Cardiac septum (tissue), 1 donor: ENCODE data around the gene GPR158. TPM values are rescaled to one million over a fixed set of nuclear protein-coding genes. Genes with fewer than 3 reads are reported as not detected.

ENCODE experiments used
- DNase-seq: peaks from one replicate; pipeline ENCODE4 v3.0.0-alpha.2; 2020; ENCODE audit warnings: low spot score
- intact Hi-C: fragments of 100-400 bp; cut with DNase I; formaldehyde crosslinking; loops from one replicate; pipeline ENCODE4 v1.14.0; 2022
- total RNA-seq: library from RNA; stranded (reverse); fragmentation: NEBNext Ultra II Directional; extraction: Animal tissue kit (Norgen Biotek cat#: 25700); gene quantifications from one replicate; pipeline ENCODE4 v1.2.1, GENCODE V29; 2021
- donor health status: DM: no; HTN: no; CAD: no.

Gene GPR158
- total RNA-seq, 1 donor from 2014 or later, result 0.05 TPM

DNA sequence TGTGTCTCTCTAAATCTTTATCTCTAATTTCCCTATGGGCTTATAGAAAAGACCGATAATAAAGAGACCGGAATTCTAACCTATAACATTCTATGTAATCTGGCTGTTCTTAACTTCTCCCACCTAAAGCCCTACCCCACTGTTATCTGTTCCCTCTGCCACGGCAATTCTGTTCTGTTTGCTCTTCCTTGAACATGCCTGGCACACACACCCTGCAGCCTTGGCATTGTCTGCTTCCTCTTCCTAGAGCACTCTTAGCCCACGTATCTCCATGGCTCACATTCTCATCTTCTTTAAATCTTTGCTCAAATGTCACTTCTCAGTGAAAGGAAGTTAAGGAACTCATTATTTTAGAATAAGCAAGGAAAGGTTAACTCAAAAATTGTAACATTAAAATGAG, 309.2 kb downstream of the GPR158 start:
- no peak for DNase-seq
- intact Hi-C loops, result no loop called here

DNA sequence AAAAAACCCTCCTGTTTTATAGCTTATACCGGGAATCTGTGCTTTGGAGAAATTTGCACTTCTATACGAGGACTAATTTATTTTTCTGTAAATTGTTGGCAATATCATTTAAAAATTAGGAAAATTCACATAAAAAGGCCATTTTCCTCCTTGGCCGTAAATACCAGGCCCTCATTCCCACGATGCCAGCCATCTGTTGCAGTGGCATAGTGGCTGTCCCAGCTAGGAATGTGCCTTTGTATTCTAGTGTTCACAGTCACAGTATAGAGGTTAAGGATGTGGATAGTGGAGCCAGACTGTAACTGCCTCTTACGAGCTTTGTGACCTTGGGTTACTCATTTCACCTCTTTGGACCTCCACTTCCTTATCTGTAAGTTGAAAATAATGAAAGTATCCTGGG, 312.5 kb downstream of the GPR158 start:
- intact Hi-C loops, result no loop called here

GRCh38 chr10:25492040-25492439, 317.2 kb downstream of the GPR158 start:
- intact Hi-C loops, result no loop called here
- DNase-seq, result no peak

More for the DNA sequence above, 312.5 kb downstream of the GPR158 start:
- DNase-seq, result no peak

DNA sequence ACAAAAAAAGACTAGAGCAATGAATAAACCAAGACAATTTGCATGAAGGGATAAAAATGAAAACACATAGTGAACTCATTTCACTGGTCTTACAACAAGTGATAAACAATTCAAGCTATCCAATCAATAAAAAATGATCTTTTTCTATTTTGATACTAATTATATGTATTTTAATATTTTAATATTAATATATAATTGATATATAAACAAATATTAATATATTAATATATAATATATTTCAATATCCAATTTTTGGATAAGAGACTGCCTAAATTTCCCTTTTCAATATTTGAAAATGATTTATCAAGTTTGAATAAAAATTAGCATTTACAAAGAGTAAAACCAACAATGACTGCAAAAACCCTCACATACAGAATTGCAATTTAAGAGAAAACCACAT, 317.9 kb downstream of the GPR158 start:
- no peak for DNase-seq
- intact Hi-C loops, result no loop called here

- no peak for DNase-seq
- intact Hi-C loops, result no loop called here
Observed at GRCh38 chr10:25493122-25493893, 318.5 kb downstream of the GPR158 start.

- intact Hi-C loops, result loop anchor here (5.0 kb wide), 1 partner anchor 55 kb away; no protein-coding TSS in a partner anchor
Observed at GRCh38 chr10:25497246-25497645, 322.4 kb downstream of the GPR158 start.

DNA sequence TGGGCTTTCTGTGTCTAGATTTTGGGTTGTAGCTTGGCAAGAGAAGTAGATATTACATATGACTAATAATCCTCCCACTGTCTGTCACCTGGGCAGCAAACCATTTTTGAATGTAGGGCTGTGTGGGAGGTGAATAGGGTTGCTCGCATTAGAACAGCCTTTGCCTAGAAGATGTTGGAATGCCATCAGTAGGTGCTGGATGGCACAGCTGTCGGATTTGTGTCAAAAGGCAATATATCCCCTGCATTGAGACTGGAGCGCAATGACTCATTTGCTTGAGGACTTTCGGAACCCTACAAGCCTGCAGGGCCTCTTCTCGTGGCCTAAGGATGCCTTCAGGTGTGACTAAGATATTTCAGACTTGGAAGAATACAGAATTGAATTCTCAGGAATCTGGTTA, 323.8 kb downstream of the GPR158 start:
- intact Hi-C loops, result loop anchor here (5.0 kb wide), 1 partner anchor 56 kb away; no protein-coding TSS in a partner anchor
- DNase-seq, result no peak

More at GRCh38 chr10:25497246-25497645, 322.4 kb downstream of the GPR158 start:
- DNase-seq, result no peak

GRCh38 chr10:25501912-25502311, 327.1 kb downstream of the GPR158 start:
- intact Hi-C loops, result no loop called here
- no peak for DNase-seq

DNA sequence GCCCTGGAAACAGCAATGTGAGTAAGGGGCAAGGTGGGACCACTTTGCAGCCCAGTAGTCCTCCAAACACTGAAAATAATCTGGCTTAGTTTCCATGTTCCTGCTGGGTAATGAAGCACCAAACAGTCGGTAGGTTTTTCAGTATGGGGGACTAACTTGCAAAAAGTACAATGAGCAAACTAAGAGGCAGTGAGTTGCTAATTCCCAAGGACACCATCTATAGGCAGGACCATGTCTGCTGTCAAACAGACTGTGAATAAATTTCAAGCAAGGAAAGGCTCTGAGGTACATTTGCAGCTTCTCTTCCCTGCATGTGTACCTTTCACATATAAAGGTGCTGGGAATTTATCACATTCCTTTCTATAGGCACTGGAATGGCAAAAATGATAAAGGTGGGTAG, 327.7 kb downstream of the GPR158 start:
- intact Hi-C loops, result no loop called here
- no peak for DNase-seq

DNA sequence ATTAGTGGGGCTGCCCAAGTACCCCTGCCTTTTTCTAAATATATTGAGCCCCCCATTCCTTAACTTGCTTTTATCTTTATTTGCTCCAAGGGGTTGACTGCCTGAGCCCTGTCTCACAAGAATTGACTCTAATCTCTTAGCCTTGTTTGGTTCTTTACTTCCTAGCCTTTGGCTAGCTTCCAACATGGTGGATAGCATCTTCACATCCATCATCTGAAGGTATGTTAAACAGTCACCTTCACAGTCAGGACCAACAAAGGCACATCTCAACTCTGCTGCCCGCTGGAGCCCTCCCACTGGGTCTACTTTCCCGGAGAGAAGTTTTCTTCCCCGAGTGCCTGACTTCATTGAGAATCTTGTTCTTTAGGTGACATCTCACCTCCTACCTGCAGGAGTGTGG, 329.5 kb downstream of the GPR158 start:
- intact Hi-C loops, result no loop called here
- no peak for DNase-seq

DNA sequence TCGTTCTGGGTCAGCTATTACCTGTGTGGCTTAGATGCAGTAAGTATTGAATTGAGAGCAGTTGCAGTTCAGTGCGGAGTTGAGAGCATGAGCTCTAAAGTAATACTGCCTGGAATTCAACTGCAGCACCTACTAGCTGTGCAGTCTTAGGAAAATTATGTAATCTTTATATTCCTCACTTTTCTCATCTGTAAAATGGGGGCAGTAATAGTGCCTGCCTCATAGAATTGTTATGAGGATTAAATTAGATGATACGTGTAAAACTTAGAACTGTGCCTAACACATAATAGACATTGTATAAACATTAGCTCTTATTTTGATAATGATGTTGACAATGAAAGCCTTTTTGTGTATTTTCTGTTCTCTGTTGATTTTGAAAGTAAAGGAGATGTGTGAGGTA, 330.0 kb downstream of the GPR158 start:
- no peak for DNase-seq

GRCh38 chr10:25505466-25505865, 330.7 kb downstream of the GPR158 start:
- no peak for DNase-seq

More for the DNA sequence above, 330.0 kb downstream of the GPR158 start:
- intact Hi-C loops, result no loop called here

DNA sequence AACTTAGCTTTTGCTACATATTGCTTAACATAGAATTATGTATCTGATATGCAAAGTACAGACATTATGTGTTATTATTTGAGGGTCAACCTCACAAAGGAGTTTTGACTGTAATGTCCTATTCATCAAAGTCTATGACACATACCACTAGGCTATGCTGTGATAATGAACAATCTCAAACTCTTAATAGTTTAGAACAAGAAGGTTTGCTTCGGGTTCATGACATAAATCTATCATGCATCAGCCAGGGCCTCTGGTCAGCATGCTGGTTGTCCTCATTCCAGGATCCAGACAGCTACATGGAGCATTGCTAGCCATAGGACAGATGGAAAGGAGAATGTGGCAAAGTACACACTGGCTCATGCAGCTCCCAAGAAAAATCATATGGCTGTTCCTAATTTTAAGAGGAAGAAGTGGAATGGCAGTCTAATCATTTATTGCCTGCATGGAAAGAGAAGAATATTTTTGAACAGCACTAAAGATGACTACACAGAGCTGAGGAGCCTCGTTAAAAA, 332.1 kb downstream of the GPR158 start:
- intact Hi-C loops, result no loop called here

More at GRCh38 chr10:25505466-25505865, 330.7 kb downstream of the GPR158 start:
- intact Hi-C loops, result no loop called here

DNA sequence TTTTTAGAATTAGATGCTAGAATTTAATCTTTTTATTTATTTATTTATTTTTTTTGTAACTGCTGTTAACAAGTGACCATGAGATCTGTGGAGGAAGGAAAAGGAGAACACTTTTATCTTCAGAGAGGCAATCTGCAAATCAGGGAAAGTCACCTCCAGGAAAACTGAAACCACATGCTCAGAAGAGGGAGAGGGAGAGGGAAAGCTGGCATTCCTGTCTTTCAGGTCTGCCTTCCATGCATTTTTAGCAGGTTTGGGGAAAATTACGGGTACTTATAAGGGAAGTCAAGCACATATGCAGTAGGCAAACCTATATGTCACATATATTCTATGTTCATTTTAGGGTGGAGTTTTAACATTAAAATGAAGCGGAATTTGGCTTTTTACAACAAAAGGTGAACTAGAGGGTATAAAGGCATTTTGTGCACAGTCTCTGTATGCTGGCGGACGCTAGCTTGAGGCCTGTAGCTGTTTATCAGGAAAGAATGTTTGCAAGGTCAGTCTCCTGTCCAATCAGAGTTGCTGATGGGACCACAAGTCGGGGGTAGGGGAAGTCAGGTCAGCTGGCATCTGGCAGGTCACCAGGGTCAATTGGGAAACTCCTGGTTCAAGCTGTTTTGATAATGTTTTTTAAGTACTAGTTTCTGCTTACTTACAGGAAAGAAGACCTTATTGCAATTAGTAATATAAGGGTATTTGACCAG, 333.5 kb downstream of the GPR158 start:
- intact Hi-C loops, result no loop called here
- no peak for DNase-seq

More for the DNA sequence above, 332.1 kb downstream of the GPR158 start:
- no peak for DNase-seq

DNA sequence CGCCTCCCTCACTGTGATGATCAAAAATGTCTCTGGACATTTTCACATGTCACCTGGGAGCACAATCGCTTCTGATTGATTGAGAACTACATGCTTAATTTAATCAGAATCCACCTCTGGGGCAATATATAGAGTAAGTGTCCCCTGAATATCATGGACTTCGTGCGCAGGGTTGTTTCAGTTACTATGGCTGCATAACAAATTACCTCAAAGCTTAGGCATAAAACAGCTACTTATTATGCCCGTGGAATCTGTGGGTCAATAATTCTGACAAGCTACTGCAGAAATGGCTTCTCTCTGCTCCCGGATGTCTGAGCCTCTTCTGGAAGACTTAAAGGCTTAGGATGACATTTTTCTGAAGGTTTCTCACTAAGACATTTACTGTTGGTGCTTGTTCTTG, 334.4 kb downstream of the GPR158 start:
- DNase-seq, result no peak

DNA sequence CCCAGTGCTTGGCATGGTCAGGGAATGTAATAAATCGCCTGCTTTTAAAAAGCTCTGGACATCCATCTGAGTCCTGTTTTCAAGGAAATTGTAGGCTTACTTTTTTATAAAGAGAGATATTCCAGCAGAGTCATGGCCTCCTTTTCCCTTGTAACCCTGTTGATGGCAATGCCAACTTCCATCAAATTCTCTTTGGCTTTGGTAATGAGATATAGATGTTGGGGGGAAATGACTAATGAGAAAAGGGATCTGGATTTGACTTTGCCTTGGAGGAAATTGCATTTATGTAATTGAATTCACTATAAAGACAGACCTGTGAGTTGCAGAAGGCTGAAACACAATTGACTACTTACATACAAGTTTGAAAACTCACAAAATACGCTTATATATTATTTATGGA, 347.5 kb downstream of the GPR158 start:
- DNase-seq, result no peak
- intact Hi-C loops, result no loop called here

More for the DNA sequence above, 334.4 kb downstream of the GPR158 start:
- intact Hi-C loops, result no loop called here

- no peak for DNase-seq
- intact Hi-C loops, result no loop called here
Observed at GRCh38 chr10:25522946-25523608, 348.3 kb downstream of the GPR158 start.

GRCh38 chr10:25530306-25530705, 355.5 kb downstream of the GPR158 start:
- DNase-seq, result no peak
- intact Hi-C loops, result no loop called here

DNA sequence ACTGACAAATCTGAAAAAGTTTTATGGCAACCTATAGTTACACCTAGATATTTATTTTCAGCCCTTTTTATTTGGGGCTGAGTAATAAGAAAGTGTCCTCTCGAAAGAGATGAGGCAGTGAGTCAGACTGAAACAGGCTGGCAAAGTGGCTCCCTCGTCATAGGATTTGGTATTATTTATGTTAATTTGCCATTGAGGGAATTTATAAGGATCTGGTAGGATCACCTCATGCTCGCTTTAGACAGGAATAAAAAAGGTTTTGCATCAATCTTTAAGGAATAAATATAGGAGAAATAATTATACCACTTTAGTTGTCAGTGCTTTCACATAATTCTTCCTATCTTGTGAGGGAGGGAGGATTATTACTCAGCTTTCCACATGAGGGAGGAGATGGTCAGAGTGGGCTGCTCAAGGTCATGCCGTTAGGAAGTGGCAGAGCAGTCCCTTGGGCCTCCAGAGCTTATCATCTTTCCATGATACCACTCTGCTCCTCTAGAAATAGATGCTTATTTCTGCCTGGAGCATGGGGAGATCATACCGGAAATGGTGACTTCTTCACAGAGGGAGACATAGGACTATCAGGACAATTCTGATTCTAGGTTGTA, 356.8 kb downstream of the GPR158 start:
- DNase-seq, result no peak
- intact Hi-C loops, result no loop called here

GRCh38 chr10:25532213-25532612, 357.4 kb downstream of the GPR158 start:
- intact Hi-C loops, result no loop called here
- no peak for DNase-seq
